Right kidney (tissue), 1 donor: ENCODE results near the gene TUBB1.
A peak's percentile ranks its signal among the peaks of the same experiment; 100 is the strongest.
"Not testable (repeated sequence)": the region's sequence is repeated elsewhere in the genome, so short reads cannot be mapped to it uniquely, and the experiment has no call there.

Source experiments
- DNase-seq: peaks from one replicate; pipeline ENCODE4 v3.0.0-alpha.2; 2016

TUBB1 gene

DNA sequence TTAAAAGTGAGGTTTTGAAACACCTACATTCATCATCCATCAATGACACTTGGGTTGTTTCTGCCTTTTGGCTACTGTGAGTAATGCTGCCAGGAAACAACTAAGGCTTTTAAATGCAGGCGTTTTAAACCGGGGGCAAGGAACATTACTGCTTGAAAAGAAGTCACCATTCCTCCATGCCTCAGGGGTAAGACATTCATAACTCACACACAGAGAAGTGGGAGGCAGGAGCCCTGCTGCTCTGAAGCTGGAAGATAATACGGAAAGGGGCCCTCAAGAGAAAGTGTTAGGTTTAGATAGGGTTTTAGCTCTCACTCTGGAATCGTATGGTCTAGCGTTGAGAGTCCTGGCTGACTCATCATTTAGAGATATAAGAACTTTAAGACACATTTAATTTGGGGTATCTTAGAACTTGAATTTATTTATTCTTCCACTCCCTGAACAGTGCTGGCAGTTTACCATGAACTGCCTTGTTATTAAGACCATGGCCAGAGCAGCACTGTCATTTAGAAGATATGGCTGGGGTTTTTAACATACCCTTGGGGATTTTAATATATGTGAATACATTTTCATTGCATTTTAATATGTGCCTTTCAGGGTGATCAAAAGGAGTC lies 1.8 kb downstream of the TUBB1 start:
- DNase-seq: no peak

DNA sequence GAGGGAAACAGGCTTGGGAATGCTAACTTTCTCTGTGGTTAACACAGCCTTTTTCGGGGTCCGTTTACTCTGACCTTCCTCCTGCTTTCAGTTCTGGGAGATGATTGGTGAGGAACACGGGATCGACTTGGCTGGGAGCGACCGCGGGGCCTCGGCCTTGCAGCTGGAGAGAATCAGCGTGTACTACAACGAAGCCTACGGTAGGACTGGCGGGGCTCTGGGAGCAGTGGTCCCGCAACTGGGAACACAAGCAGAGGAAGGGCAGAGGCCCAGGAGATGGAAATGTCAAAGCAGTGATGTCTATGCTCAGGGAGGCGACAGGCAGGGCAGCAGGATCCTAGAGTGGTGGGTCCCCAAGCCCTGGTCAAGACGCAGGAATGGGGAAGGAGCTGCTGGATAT lies 3.5 kb downstream of the TUBB1 start:
- no peak for DNase-seq

DNA sequence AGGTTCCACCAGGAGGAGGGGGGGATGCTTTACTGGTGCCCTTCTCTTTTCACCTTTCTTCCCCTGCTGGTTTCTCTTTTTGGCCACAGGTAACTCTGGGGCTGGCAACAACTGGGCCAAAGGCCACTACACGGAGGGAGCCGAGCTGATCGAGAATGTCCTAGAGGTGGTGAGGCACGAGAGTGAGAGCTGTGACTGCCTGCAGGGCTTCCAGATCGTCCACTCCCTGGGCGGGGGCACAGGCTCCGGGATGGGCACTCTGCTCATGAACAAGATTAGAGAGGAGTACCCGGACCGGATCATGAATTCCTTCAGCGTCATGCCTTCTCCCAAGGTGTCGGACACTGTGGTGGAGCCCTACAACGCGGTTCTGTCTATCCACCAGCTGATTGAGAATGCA lies 4.4 kb downstream of the TUBB1 start:
- DNase-seq: no peak

DNA sequence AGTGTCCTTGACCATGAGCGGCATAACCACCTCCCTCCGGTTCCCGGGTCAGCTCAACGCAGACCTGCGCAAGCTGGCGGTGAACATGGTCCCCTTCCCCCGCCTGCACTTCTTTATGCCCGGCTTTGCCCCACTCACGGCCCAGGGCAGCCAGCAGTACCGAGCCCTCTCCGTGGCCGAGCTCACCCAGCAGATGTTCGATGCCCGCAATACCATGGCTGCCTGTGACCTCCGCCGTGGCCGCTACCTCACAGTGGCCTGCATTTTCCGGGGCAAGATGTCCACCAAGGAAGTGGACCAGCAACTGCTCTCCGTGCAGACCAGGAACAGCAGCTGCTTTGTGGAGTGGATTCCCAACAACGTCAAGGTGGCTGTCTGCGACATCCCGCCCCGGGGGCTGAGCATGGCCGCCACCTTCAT lies 4.9 kb downstream of the TUBB1 start:
- no peak for DNase-seq

DNA sequence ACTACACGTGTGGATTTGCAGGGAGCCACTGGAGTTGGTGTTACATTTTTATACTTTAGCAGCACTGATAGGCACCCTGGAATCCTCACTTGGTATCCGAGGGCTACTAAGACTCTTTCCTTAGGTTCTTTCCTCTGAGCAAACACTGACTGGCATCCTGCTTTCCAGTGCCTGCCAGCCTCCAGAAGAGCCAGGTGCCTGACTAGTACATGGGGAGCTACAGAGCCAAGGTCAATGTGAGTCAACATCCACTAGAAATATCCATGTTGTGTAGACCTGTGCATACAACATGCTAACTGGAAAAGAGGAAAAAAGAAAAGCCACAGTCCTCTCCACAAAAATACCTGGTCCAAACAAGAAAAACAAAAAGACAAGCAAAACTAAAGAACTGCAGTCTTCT lies 5.9 kb downstream of the TUBB1 start:
- no peak for DNase-seq

DNA sequence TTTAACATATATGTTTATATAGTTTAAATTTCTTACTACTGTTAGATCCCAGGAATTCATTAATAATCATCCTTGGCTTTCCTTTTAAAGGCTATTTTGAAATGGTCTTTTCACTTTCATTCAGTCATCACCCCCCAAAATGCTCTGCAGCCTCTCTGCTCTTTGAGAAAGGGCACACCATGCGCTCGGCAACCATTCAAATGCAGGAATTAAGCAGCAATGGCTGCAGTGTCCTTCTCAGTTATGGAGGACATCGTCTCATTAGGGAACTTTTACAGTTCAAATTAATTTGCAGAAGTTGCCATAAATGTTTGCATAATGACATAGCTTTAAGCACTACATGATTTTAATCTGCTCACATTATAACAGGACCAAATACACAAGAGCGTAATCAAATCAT lies 6.3 kb downstream of the TUBB1 start:
- no peak for DNase-seq

DNA sequence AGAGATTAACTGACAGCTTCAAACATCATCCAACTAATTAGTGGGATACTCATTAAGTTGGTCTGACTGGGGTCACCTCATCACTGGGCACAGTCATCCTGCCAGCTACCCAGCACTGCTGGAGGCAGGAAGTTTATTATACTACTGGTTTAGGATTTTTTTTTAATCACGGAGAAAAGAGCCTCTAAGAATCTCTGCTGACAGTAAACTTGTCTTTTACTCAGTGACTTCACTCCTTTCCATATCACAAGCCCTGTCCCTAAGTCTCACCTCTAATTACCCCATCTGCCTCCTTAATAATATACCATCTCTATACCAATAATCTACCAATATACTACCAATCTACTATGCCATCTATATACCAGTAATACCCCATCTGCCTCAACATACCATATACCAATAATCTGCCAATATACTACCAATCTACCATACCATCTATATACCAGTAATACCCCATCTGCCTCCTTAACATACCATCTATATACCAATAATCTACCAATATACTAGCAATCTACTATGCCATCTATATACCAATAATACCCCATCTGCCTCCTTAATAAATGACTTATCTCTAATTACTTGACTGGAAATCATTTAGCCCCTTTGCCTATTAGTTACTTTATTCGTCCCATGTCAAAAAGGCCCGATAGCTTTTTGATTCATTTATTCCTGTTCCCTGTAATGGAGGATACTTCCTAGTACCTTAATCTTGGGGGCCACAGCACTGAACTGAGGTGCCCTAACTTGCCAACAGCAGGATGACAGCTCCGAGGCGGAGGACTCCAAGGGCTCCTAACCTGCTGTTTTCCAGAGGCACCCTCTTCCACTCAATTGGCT lies 7.9 kb downstream of the TUBB1 start:
- no peak for DNase-seq

DNA sequence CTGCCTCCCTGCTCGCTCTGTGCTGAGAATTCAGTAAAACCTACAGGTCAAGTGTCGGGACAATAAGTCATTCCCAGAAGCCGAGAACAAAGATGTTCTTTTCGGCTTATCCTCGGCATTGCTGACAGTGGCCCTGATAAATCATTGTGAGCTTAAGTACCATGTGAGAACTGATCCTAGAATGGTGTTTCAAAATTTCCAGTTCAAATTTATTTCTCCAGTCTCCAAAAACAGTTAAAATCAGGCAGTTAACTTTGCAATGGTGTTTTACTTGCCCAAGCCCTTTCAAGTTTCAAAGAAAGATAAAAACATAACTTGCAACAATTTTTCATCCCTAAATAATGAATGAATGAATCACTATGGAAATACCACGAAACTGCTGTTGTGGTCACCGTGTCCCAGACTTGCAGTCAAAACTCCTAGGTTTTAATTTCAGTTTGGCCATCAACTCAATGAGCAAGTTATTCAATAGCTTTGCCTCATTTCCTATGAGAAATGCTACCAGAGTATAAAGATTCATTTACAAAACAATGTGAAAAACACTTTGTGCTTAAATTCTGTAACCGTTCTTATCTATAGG lies 8.6 kb downstream of the TUBB1 start:
- DNase-seq: no peak

DNA sequence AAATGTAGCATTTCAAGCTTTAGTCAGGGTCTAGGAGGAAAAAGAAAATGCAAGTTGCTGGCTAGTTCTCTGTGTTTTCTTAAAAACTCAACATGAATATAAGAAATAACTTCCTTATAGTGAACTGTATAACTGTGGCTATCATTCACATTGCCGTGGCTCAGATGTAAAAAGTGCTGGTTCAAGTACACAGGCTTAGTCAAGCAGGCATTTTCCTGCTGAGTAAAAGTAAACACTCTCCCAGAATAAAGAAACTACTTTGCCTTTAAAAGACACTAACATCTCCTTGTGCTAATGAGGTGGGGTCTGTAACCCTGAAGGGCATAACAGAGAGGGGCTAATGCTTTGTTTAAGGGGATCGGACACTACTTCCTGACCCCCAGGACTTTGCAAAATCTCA lies 9.6 kb downstream of the TUBB1 start:
- no peak for DNase-seq

DNA sequence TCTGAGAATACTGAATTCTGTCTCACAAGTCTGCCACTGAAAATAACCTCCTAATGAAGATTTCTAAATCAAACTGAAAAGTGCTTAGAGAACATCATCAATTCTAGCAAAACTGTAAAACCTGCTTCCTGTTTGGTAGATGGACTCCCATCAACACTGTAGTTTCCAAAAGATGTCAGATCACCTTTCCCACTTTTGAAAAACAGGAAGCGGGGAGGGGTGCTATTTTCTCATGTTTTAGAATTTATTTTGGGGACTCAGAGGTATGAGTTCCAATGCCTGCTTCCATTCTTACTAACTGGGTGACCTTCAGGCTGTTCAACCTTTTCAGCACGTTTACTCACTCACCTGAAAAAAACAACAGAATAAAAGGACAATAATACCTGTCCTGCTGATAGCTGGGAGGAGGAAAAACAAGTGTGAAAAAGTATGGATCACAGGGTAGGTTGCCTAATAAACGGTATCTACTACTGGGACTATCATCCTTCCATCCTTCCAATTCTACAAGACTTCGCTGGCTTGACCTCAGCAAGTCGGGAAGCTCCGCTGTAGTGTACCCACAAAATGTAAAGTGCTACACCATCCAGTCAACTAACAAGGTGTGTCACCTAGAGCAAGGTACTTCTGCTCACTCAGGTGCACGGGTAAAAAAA lies 11.8 kb downstream of the TUBB1 start:
- no peak for DNase-seq

DNA sequence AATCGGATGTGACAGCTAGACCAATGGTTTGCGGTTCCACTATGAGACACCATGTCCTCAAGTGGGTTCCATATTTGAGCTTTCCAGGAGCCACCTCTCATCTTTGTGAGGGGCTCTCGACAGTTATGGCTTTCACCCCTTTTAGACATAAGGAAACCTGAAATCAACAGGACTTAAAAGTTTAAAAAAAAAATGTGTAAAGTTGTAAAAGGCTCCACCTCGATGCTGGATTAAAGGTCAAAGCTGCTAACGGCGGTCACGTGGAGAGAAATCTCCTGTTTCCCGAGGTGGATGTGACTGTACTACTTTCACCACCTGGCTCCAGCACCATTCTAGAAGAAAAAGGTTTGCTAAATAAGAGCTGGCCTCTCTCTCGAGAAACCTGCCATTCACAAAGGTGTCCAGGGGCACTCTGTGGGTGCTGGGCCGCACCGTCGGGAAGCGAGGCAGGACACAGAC lies 12.4 kb downstream of the TUBB1 start:
- no peak for DNase-seq

DNA sequence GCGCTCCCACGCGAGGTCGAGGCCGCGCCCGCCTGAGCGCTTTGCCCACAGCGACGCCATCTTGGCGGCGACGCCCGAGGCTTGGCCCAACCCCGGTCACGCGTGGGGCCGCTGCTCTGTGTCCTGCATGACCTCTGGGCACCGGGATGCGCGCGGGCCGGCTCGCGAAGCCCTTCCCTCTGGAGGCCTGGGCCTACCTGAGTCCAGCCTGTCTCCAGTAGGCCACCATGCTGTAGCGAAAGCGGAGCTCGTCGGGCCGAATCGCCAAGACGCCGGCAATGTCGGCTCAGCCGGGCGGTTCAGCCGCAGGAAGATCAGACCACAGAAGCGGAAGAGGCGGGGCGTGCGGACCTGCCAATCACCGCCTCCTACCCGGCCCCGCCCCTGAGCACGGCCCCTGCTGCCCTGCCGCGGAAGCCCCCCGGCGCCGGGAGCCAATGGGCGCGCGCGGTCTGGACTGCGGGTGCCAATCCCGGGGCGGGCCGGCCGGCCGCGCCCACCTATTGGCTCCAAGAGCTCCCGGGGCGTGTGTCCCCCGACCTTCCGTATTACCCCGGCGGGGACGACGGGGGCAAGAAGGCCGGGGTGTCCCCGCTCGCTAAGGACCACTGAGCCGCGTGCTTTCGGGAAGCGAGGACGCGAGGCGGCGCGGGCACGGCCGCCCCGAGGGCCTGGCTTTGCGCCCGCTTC lies 12.9 kb downstream of the TUBB1 start, which contains the start of gene ATP5F1E:
TSS of gene ATP5F1E (minus strand) at position 313 of the 690 bp plus-strand sequence. CDS start at position 229, 84 bp downstream.
- DNase-seq: peak; percentile 94

DNA sequence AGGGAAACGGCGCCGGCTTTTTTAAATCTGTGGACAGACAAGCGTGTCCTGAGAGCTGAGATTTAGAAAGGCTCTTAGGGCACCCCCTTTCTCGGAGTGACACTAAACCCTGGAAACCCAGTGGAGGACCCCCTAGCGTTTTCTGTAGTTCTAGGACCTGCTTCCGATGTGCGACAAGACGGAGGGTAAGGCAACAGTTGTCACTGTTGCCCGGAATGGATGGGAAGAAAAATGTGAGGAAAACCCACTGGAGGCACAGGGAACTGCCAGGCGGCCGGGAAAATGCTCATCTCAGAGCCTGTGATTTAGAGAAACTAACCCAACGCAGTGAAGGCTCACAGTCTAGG lies 13.5 kb downstream of the TUBB1 start:
- no peak for DNase-seq

DNA sequence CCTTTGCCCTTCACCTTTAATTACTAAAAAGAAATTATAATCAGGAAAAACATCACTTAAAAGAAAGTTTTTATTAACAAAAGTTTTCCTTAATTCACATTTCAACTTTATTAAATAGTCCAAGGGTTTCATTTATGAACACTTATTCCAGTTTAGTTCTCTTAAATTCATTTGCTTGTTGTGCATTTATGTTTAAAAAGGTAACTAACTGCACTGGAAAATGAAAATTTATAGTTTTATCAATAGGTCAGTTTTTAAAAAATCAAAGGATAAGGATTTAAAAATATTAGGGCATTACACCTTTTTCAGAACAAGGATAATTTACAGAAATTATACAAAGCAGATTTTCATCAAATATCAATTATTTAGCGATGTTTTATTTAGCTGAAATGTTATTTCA lies 13.9 kb downstream of the TUBB1 start:
- DNase-seq: no peak

DNA sequence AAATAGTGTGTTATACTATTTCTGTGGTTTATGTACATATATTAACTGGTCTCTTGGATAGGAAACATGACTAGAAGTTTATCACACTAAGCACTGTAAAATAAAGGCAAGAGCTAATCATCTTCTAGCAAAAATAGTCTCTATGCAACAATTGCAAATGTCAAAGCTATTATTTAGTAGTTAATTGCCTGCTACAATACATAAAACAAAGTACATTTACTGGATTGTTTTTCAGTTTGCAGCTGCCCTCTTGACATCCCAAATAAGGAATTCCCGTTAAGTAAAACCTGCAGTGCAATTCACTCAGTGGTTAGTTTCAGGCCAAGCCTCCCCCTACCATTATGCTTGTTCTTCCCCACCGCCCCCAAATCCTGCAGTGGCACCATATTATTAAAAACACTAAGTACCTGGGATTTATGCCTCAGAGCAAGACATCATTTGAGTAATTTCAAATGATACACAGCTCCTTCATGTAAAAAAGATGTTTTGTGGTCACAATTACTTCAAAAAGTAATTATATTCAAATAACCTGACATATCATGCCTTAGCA lies 14.5 kb downstream of the TUBB1 start:
- DNase-seq: no peak

DNA sequence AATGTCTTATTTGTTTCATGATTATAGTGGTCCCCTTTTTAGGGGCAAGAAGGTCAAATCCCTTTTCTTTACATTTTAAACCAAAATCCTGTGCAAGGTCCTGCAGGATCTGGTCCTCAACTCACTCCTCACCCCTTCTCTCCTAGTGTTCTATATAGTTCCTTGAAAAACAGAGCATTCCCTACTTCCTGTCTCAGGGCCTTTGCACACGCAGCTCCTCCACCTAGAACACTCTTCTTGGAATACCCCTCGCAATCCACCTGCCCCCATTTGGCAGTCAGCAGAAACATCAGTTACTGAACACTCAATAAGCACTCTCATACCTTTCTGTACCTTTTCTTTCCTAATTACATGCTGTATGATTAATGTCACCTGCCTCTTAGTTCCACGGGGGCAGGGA lies 16.2 kb downstream of the TUBB1 start:
- no peak for DNase-seq

DNA sequence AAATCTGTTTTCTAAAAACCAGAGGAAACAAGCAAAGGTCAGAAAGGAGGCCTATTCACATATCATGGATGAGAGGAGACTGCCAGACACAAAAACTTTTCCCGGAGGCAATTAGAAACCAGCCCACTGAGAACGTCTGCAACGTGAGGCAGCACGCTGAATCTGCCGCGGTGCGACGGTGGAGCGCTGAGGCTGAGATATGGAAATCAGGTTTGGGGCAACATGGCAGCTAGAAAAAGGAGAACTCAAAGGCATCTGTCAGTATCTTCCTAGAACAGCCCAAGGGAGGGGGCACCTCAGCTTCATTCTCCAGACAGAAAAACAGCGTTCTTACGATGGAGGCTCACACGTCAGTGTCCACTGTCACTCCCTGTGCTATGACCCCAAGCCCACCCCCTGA lies 18.2 kb downstream of the TUBB1 start:
- DNase-seq: no peak

DNA sequence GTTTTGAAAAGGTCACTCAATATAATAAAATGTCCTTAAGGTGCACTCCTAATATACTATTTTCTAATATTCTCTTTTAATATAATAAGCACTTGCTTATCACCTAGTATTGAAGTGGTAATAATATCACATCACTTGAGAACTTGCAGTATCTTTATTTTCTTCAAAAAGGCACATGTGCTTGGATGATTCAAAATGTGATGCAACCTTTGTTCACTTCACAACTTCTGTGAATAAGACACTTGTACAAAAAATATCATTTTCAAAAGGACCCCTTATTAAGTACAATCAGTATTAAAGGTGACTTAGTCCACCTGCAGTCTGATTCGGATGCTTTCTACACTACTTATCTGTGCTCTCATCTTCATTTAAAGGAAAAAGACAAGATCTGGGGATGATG lies 20.0 kb downstream of the TUBB1 start:
- no peak for DNase-seq

DNA sequence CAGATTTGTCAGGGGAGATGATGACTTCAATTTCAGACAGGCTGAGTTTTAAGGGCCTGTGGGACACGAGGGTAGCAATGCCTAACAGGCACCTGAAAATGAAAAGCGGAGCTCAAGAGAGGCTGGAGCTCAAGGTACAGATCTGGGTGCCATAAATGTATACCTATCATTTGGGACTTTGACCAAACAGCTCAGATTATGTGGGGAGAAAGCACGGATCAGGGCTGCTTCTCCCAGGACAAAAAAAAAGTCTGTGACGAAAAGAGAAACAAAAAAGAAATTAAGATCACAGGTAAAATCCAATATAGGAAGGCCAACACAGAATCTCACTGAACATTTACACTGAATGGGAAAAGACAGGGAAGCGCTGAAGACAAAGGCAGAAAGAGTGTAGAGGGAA lies 21.4 kb downstream of the TUBB1 start:
- DNase-seq: no peak

DNA sequence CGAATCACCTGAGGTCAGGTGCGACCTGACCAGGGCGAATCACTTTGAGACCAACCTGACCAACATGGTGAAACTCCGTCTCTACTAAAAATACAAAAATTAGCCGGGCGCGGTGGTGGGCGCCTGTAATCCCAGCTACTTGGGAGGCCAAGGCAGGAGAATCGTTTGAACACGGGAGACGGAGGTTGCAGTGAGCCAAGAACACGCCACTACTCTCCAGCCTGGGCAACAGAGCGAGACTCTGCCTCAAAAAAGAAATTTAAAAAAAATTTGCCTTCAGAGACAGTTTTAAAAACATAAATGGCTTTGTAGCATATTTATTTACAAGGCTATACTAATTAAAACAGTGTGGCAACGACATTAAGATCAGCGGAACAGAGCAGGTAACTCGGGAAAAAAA lies 22.3 kb downstream of the TUBB1 start:
- not testable (repeated sequence) for DNase-seq

DNA sequence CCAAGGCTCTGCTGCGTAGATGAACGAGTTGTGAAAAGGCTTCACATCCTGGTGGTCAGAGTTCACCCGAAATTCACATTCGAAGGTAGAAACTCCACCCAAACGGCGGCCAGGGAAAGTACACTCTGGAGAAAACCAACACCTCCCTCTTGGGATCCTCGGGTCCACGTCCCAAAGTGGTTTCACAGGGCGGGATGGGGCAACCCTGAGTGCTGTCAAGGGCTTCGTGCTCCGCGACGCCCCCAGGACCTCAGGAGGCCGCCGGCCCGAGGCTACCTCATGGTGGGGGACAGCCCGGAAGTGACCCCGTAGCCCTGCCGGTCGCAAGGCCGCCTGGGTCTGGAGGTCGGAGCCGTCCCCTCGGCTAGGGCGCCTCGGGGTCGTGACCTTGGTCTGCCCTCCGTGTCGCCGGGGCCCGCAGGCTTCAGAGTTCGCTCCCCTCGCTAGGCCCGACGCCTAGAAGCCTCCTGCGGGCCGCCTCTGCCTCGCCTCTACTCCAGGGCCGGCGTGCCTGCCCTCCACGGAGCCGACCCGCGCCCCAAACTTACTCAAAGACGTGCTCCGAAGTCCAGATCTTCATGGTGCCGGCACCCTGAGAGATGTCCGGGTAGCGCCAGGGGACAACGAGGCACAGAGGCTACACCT lies 23.0 kb downstream of the TUBB1 start, which contains the start of gene PRELID3B:
TSS of gene PRELID3B (minus strand) at position 636 of the 645 bp plus-strand sequence. CDS start at position 580, 56 bp downstream.
- no peak for DNase-seq
